Neural cell (in vitro differentiated cells): ENCODE measurements around the gene RELCH. TPM values are rescaled to one million over a fixed set of nuclear protein-coding genes. Genes with fewer than 3 reads are reported as not detected.

Source experiments
- H2AFZ ChIP-seq: fragments of 200-600, 300-800 bp; sonication (generic), shearing (Covaris generic); 2 replicates; pipeline ENCODE4 v1.6.0; 2014; ENCODE audit warnings: low read depth, mild to moderate bottlenecking, antibody characterized with exemption, low read length, moderate library complexity
- H3F3A ChIP-seq: fragments of 200-600 bp; shearing (Covaris generic); 2 replicates; pipeline ENCODE4 v1.6.1; 2016; ENCODE audit warnings: mild to moderate bottlenecking, moderate library complexity, mixed read lengths, antibody characterized with exemption, low read length; ENCODE audit not compliant: insufficient read depth, poor library complexity, severe bottlenecking
- H3K27ac ChIP-seq: fragments of 200-600, 300-800 bp; sonication (generic), shearing (Covaris generic); 2 replicates; pipeline ENCODE4 v1.5.1; 2014; ENCODE audit warnings: mild to moderate bottlenecking, low read length, moderate library complexity
- H3K27me3 ChIP-seq: fragments of 300-800, 200-600 bp; sonication (generic), shearing (Covaris generic); 2 replicates; pipeline ENCODE4 v1.6.0; 2014; ENCODE audit warnings: mild to moderate bottlenecking, low read depth, low read length, moderate library complexity; ENCODE audit not compliant: insufficient read depth
- H3K36me3 ChIP-seq: fragments of 300-800, 200-600 bp; sonication (generic), shearing (Covaris generic); 2 replicates; pipeline ENCODE4 v1.5.1; 2014; ENCODE audit warnings: mild to moderate bottlenecking, antibody characterized with exemption, low read length, moderate library complexity; ENCODE audit not compliant: insufficient read depth
- H3K4me2 ChIP-seq: fragments of 300-800, 200-600 bp; sonication (generic), shearing (Covaris generic); 2 replicates; pipeline ENCODE4 v1.6.0; 2014; ENCODE audit warnings: mild to moderate bottlenecking, low read length
- H3K4me3 ChIP-seq: fragments of 300-800, 200-600 bp; sonication (generic), shearing (Covaris generic); 2 replicates; pipeline ENCODE4 v1.5.1; 2014; ENCODE audit warnings: mild to moderate bottlenecking, low read length, moderate library complexity
- H3K79me2 ChIP-seq: fragments of 200-600 bp; shearing (Covaris generic); replicated peaks from 2 replicates; pipeline ENCODE4 v1.6.0; 2014; ENCODE audit warnings: mild to moderate bottlenecking, low read length, moderate library complexity; ENCODE audit not compliant: insufficient read depth
- H3K9ac ChIP-seq: fragments of 300-800, 200-600 bp; sonication (generic), shearing (Covaris generic); 2 replicates; pipeline ENCODE4 v1.6.1; 2016; ENCODE audit warnings: mild to moderate bottlenecking, low read length, mixed read lengths
- H3K9me2 ChIP-seq: fragments of 200-600 bp; shearing (Covaris generic); 2 replicates; pipeline ENCODE4 v1.6.1; 2016; ENCODE audit warnings: mild to moderate bottlenecking, low read length, mixed read lengths; ENCODE audit not compliant: insufficient read depth
- H3K9me3 ChIP-seq: fragments of 200-600, 300-800 bp; sonication (generic), shearing (Covaris generic); 2 replicates; pipeline ENCODE4 v1.6.1; 2016; ENCODE audit warnings: mild to moderate bottlenecking, mixed run types, low read length, moderate library complexity, mixed read lengths
- H4K20me1 ChIP-seq: fragments of 200-600 bp; shearing (Covaris generic); 2 replicates; pipeline ENCODE4 v1.6.1; 2016; ENCODE audit warnings: mild to moderate bottlenecking, mixed run types; ENCODE audit not compliant: insufficient read depth
- CTCF ChIP-seq: fragments of 450-650 bp; IDR thresholded peaks from 2 replicates; pipeline ENCODE4 v1.5.1; 2014; ENCODE audit warnings: antibody characterized with exemption, mild to moderate bottlenecking, moderate library complexity; ENCODE audit not compliant: poor library complexity, severe bottlenecking
- EP300 ChIP-seq: fragments of 450-650 bp; conservative IDR thresholded peaks from 2 replicates; pipeline ENCODE4 v1.6.1; 2014; ENCODE audit warnings: antibody characterized with exemption, mild to moderate bottlenecking, moderate library complexity; ENCODE audit not compliant: poor library complexity, severe bottlenecking
- EZH2 ChIP-seq: fragments of 200-600, 300-800 bp; shearing (Covaris generic), sonication (generic); IDR thresholded peaks from 2 replicates; pipeline ENCODE4 v1.6.1; 2014; ENCODE audit warnings: antibody characterized with exemption, low read length, borderline replicate concordance, mild to moderate bottlenecking; ENCODE audit not compliant: insufficient read depth, poor library complexity, severe bottlenecking
- MXI1 ChIP-seq: fragments of 450-650 bp; conservative IDR thresholded peaks from 2 replicates; pipeline ENCODE4 v1.6.1; 2014; ENCODE audit warnings: antibody characterized with exemption, mild to moderate bottlenecking; ENCODE audit not compliant: poor library complexity, severe bottlenecking
- POLR2AphosphoS5 ChIP-seq: IDR thresholded peaks from 2 replicates; pipeline ENCODE4 v1.6.1; 2012
- RAD21 ChIP-seq: fragments of 450-650 bp; conservative IDR thresholded peaks from 2 replicates; pipeline ENCODE4 v1.6.1; 2014; ENCODE audit warnings: antibody characterized with exemption, mild to moderate bottlenecking, moderate library complexity
- REST ChIP-seq: IDR thresholded peaks from 2 replicates; pipeline ENCODE4 v1.6.1; 2012; ENCODE audit warnings: borderline replicate concordance
- SMC3 ChIP-seq: fragments of 450-650 bp; conservative IDR thresholded peaks from 2 replicates; pipeline ENCODE4 v1.6.1; 2014; ENCODE audit warnings: antibody characterized with exemption, mild to moderate bottlenecking, moderate library complexity; ENCODE audit not compliant: poor library complexity
- TAF1 ChIP-seq: IDR thresholded peaks from 2 replicates; pipeline ENCODE4 v1.6.1; 2012; ENCODE audit warnings: low read depth
- polyA plus RNA-seq: library from polyadenylated mRNA; depleted of rRNA; stranded (reverse); fragments of >200 nt; gene quantifications from 2 replicates; pipeline ENCODE4 v1.2.3, GENCODE V29; 2014

The RELCH gene
- polyA plus RNA-seq, 1 donor from 2014 or later = 80.2 TPM

- Histone ChIP-seq H2AFZ (peak overlapping the region; percentile 81), H3K9me3 (no peaks in the 10 kb centered on the region), H3K27ac (peak overlapping the region; percentile 97), H3K36me3 (no peaks in the 10 kb centered on the region), H3F3A (peaks cover 2% of the 10 kb centered on the region), H3K4me3 (peak overlapping the region; percentile 86), H3K27me3 (no peaks in the 10 kb centered on the region), H3K9me2 (no peaks in the 10 kb centered on the region), H3K4me2 (peak overlapping the region; percentile 99), H3K9ac (peak overlapping the region; percentile 95), H3K79me2 (peaks cover 60% of the 10 kb centered on the region), H4K20me1 (peaks cover 17% of the 10 kb centered on the region)
- TF ChIP-seq REST (peak; percentile 39), TAF1 (no peak), POLR2AphosphoS5 (no peak), CTCF (peak; percentile 48), SMC3 (no peak), EZH2 (no peak), EP300 (no peak)
Measured at GRCh38 chr18:62187543-62188510, 772 bp downstream of the RELCH start.

- H3K9ac ChIP-seq = peak overlapping the region; percentile 95
- H4K20me1 ChIP-seq = peaks cover 17% of the 10 kb centered on the region
Measured at GRCh38 chr18:62189208-62189607, 2.2 kb downstream of the RELCH start.

More at GRCh38 chr18:62189208-62189607, 2.2 kb downstream of the RELCH start:
- Histone ChIP-seq H3K27ac (no peak overlapping the region), H3K4me2 (peak overlapping the region; percentile 99), H3K79me2 (peaks cover 67% of the 10 kb centered on the region), H2AFZ (no peak overlapping the region), H3K9me3 (no peaks in the 10 kb centered on the region), H3K27me3 (no peaks in the 10 kb centered on the region), H3K9me2 (no peaks in the 10 kb centered on the region), H3K36me3 (no peaks in the 10 kb centered on the region), H3K4me3 (peak overlapping the region; percentile 86), H3F3A (peaks cover 2% of the 10 kb centered on the region)
- TF ChIP-seq SMC3 (no peak), EZH2 (no peak), MXI1 (no peak), RAD21 (no peak), CTCF (no peak), POLR2AphosphoS5 (no peak), TAF1 (no peak)
